SW480 (cell line): ENCODE data around the gene TMEM131L.
A peak's percentile ranks its signal among the peaks of the same experiment; 100 is the strongest.
"Not testable (repeated sequence)": the region's sequence is repeated elsewhere in the genome, so short reads cannot be mapped to it uniquely, and the experiment has no call there.

ENCODE experiments used
- DNase-seq: peaks from one replicate; pipeline ENCODE4 v3.0.0-alpha.2; 2016; ENCODE audit warnings: low spot score

Gene TMEM131L

GRCh38 chr4:153447175-153447905, 18.8 kb upstream of the TMEM131L start:
- no peak for DNase-seq

- DNase-seq, result no peak
Observed at GRCh38 chr4:153448003-153448731, 18.0 kb upstream of the TMEM131L start.

- no peak for DNase-seq
Observed at GRCh38 chr4:153449338-153449737, 16.8 kb upstream of the TMEM131L start.

GRCh38 chr4:153450544-153450917, 15.6 kb upstream of the TMEM131L start:
- DNase-seq, result no peak

GRCh38 chr4:153451145-153451544, 15.0 kb upstream of the TMEM131L start:
- not testable (repeated sequence) for DNase-seq

GRCh38 chr4:153451911-153452657, 14.1 kb upstream of the TMEM131L start:
- DNase-seq, result no peak

- DNase-seq, result no peak
Observed at GRCh38 chr4:153452658-153453378, 13.3 kb upstream of the TMEM131L start.

GRCh38 chr4:153453402-153453801, 12.8 kb upstream of the TMEM131L start:
- no peak for DNase-seq

GRCh38 chr4:153458969-153459368, 7.2 kb upstream of the TMEM131L start:
- no peak for DNase-seq

GRCh38 chr4:153461549-153461948, 4.6 kb upstream of the TMEM131L start:
- not testable (repeated sequence) for DNase-seq

- DNase-seq, result no peak
Observed at GRCh38 chr4:153464068-153464467, 2.1 kb upstream of the TMEM131L start.

GRCh38 chr4:153465140-153465539, 1.0 kb upstream of the TMEM131L start:
- DNase-seq, result no peak

GRCh38 chr4:153465615-153466080, 512 bp upstream of the TMEM131L start:
- peak; percentile 59 for DNase-seq

GRCh38 chr4:153466949-153467896, 1.1 kb downstream of the TMEM131L start:
- peak; percentile 72 for DNase-seq

GRCh38 chr4:153467897-153468262, 1.7 kb downstream of the TMEM131L start:
- no peak for DNase-seq

- DNase-seq, result no peak
Observed at GRCh38 chr4:153468587-153468986, 2.4 kb downstream of the TMEM131L start.

- DNase-seq, result no peak
Observed at GRCh38 chr4:153469031-153469430, 2.9 kb downstream of the TMEM131L start.

GRCh38 chr4:153471071-153471697, 5.0 kb downstream of the TMEM131L start:
- not testable (repeated sequence) for DNase-seq

GRCh38 chr4:153471698-153472093, 5.5 kb downstream of the TMEM131L start:
- no peak for DNase-seq
